ENCODE measurements around the gene MRPS27.
"Not testable (repeated sequence)": the region's sequence is repeated elsewhere in the genome, so short reads cannot be mapped to it uniquely, and the experiment has no call there.

The MRPS27 gene

DNA sequence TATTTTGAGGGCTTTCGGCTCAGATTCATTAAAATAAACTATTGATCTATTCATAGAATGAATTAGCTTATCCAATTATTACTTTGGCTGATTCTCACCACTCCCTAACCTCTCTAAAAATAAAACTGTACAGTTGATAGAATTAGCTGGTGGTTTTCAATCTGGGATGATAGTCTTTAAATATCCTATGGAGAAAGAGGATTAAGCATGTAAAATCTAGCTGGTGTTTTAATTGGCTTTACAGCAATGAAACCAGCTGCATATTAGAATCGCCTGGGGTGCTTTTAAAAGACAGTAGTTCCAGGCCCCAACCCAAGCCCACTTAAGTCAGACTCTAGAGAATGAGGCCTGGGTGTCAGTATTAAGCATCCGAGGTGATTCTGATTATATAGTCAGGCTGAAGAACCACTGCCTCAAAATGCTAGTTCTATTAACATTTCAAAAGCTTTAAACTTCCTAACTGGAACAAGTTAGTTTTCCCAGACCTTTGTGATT, 117.7 kb downstream of the MRPS27 start:
- DNase-seq (ENCODE audit: low spot score): no peak

DNA sequence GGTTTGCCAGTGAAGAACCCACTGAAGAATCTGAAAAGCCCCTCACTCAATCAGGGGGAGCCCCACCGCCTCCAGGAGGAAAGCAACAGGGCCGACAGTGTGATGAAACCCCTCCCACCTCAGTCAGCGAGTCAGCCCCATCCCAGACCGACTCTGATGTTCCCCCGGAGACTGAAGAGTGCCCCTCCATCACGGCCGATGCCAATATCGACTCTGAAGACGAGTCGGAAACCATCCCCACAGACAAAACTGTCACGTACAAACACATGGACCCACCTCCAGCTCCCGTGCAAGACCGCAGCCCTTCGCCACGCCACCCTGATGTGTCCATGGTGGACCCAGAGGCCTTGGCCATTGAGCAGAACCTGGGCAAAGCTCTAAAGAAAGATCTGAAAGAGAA, 120.4 kb downstream of the MRPS27 start:
- DNase-seq (ENCODE audit: low spot score): no peak

DNA sequence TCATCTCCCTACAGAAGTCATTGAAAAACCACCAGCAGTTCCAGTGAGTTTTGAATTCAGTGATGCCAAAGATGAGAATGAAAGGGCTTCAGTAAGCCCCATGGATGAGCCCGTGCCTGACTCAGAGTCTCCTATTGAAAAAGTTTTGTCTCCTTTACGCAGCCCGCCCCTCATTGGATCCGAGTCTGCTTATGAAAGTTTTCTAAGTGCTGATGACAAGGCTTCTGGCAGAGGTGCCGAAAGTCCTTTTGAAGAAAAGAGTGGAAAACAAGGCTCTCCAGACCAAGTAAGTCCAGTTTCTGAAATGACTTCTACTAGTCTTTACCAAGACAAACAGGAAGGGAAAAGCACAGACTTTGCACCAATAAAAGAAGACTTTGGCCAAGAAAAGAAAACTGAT, 122.6 kb downstream of the MRPS27 start:
- no peak for DNase-seq (ENCODE audit: low spot score)

DNA sequence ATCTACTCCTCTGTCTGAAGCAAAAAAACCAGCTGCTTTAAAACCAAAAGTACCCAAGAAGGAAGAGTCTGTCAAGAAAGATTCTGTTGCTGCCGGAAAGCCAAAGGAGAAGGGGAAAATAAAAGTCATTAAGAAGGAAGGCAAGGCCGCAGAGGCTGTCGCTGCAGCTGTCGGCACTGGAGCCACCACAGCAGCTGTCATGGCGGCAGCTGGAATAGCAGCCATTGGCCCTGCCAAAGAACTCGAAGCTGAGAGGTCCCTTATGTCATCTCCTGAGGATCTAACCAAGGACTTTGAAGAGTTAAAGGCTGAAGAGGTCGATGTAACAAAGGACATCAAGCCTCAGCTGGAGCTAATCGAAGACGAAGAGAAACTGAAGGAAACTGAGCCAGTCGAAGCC, 124.5 kb downstream of the MRPS27 start:
- DNase-seq (ENCODE audit: low spot score): no peak

DNA sequence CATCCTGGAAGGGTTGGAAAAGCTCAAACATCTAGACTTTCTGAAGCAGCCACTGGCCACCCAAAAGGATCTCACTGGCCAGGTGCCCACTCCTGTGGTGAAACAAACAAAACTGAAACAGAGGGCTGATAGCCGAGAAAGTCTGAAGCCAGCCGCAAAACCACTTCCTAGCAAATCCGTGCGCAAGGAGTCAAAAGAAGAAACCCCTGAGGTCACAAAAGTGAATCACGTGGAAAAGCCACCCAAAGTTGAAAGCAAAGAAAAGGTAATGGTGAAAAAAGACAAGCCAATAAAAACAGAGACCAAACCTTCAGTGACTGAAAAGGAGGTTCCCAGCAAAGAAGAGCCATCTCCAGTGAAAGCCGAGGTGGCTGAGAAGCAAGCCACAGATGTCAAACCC, 125.2 kb downstream of the MRPS27 start:
- DNase-seq (ENCODE audit: low spot score): peak; percentile 77

DNA sequence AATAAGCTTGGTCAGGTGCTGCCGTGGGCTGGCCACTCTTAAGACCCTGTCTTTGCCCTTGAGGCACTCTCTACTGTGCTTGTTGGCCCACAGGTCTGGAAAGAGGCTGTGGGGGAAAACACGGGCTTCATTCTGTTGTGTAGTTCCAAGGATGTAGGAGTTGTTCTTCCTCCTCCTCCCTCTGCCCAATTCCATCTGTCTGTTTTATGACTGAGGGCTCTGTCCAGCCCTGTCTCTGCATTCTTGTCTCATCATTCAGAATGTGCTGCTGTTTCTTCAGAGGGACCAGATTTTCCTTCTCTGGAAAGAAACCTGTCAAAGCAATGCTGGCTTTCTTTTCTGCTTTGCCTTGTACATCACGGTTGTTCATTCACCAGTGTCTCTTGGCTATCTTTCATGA, 128.6 kb downstream of the MRPS27 start:
- DNase-seq (ENCODE audit: low spot score): no peak

DNA sequence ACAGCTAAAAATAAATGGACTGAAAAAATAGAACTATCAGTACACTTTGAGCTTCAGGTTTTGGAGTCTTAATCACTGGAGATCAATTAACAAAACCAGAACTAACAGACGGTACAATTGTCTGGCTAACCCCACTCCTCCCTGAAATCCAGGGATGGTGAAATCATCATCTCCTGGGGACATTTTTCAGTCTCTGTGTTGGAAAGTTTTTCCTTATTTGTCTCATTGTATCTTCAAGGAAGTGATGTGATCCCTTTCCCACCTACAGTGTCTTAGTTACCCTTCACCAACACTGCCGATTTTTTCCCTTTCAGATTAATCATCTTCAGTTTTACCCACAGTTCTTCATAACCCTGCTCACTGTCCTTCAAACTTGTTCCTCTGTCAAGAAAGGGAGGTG, 130.9 kb downstream of the MRPS27 start:
- DNase-seq (ENCODE audit: low spot score): no peak

DNA sequence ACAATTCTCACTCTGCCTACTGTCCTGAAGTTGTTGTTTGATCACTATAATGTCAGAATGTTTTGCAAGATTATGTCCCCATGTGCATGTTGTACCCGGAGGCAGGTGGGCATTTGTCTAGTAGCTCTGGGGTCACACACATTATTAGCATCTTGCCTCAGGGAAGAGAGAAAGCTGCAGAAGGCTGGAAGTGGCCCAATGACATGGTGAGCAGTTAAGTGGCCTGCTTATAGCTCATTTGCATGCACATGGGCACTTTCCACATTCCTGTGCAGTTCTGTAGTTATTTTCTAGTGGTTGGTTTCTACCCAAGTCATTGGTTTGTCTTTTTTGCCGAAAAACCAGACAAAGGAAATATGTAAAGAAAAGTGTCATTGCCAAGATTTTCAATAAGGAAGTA, 131.9 kb downstream of the MRPS27 start:
- DNase-seq (ENCODE audit: low spot score): no peak

DNA sequence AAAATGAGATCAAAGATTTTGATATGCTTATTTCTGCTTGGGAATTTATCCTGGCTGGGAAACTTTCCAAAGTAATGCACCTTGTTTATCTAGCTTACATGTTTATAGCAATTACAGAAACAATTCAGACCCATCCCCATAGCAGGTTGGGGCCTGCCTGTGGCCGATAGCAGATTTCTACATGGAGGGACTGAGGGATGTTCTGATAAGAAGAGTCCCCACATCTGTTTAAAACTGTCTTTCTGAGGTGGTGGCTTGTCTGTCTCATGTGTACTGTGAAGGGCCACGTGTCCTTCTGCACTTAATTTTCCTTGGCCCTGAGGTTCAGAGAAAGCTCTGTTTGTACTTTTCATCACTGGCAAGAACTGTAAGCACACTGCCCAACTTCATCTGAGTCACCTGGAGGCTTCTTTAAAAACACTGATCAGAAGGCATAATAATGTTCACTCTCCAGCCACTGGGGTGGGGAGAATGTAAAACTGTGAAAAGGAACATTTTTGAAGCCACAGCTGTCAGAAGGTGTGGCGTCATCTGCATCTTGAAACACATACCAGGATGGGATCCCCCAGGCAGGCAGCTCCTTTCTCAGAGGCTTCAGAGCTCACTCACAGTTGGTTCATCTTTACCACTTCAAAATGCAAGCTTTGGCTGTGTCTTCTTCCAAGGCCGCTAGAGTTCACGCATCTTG, 132.5 kb downstream of the MRPS27 start:
- DNase-seq (ENCODE audit: low spot score): no peak

DNA sequence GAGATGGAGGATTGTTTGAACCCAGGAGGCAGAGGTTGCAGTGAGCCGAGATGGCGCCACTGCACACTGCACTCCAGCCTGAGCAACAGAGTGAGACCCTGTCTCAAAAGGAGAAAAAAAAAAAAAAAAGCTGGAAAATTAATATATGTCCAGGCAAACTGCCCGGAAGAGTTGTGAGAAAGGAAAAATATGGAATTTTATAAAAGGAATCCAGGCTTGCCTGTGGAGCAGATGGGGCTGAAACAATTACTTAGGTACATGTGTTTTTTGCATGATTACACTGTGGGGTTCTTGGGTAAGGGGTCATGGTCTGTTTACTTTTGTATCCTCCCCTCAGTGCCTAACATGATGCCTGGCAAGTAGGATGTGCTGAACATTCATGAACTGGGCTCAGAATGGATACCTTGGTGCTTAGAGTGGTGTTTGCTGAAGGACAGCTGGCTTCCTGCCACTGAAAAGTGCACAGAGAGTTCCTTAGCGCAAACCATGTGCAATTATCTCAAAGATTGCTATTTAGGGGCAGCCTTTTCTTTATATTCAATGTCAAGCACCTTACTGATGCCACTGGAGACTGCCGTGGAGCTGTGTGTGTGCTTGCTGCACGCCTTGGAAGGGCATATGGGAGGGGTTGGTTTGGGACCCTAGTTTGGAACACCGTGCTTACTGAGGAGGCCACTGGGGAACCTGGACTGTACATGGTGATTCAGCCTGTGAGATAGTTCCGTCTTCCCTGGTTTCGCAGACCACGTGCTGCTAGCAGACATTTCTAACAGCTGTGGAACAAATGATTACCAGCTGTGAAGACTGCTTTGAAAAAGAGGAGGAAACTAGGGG, 134.3 kb downstream of the MRPS27 start:
- DNase-seq (ENCODE audit: low spot score): no peak

DNA sequence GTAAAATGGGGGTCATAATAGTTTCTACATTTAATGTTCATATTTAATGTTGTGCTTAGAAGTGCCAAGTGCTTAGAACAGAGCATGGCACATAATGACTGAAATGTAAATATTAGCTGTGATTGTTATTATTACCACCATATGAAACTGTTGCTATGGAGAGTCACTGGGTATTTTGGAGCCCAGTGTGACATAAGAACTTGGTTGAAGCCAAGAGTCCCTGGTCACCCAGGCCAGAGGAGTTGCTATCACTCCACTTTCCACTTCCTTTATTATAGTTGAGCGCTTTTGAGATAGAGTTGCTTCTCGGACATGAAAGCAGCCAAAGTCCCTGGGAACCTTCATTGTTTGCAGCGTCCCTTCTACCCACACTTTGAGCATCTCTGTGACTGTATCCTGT, 135.6 kb downstream of the MRPS27 start:
- no peak for DNase-seq (ENCODE audit: low spot score)

DNA sequence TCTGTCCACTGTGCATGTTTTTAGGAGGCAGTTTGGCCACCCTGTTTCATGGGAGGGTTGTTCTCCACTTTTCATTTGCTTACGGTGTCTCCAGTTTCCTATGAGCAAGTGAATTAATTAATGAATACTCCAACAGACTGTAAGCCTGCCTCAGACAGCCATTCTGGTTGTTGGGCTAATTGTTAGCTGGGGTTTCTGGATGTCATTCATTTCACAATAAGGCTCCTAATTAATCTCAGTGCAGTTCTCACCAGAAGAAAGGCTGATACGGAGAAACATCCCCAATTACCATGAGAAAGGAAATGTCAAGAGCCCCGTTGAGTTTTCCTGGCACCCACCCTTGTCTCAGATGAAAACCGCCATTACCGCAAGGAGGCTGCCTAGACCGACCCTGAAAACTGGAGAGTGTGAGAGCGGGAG, 136.9 kb downstream of the MRPS27 start:
- DNase-seq (ENCODE audit: low spot score): no peak

DNA sequence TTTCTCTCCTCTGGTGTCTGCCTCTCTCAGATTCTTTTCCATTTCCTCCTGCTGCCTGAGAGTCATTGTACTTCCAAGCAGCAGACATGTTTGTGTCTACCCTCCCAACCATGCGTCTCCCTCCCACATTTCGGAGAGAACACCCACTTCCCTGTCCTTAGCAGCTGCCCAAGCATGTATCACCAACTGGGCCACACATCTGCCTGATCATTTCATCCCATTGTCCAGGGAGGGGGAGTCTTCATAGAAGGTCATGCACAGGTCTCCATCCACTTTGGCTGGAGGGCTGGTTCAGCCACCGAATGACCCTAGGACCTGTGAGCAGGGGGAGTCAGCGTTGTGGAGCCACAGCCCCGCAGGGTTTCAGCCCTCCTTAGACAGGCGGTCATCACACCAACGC, 137.4 kb downstream of the MRPS27 start:
- DNase-seq (ENCODE audit: low spot score): no peak

DNA sequence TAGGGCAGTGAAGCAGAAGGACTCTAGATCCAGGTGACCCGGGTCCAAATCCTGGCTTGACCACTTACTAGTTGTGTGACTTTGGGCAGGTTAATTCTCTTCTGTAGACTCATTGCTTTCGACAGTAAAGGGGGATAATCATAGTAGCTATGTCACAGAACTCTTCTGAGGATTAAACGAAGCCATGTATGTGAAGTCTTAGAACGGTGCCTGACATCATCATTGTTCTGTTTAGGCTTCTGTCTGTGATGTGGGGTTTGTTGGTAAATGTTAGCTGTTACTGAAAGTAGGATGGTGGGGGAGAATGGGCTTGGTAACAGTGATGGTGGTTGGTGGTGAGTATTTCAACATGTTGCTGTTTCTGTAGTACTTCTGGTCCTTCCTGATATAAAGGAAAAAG, 139.1 kb downstream of the MRPS27 start:
- DNase-seq (ENCODE audit: low spot score): no peak

DNA sequence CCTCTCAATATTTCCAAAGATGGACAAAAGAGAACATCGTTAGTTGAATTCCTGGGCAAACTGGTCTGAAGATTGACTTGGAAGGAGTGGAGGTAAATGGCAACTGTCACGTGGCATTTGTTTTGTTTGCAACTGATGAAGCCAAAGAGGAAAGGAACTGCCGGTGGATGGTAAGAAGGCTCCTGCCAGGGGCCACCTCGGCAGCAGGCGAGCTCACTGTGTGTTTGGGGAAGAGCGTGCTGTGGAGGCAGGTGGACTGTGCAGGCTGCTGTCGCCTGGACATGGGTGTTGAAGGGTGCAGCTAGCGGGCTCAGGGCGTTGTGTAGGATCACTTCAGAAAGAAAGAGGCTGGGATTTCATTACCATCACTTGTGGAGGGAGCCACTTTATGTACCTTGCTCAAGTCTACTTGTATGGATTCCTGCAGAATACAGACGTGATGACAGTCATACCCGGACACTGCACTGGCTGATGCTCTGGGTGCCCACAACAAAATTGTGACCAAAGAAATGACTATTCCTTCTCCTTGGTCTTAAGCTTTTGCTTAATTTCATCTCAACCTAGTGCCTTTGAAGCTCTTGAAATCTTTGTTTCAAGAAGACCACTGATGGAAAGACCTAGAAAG, 140.1 kb downstream of the MRPS27 start:
- DNase-seq (ENCODE audit: low spot score): no peak

DNA sequence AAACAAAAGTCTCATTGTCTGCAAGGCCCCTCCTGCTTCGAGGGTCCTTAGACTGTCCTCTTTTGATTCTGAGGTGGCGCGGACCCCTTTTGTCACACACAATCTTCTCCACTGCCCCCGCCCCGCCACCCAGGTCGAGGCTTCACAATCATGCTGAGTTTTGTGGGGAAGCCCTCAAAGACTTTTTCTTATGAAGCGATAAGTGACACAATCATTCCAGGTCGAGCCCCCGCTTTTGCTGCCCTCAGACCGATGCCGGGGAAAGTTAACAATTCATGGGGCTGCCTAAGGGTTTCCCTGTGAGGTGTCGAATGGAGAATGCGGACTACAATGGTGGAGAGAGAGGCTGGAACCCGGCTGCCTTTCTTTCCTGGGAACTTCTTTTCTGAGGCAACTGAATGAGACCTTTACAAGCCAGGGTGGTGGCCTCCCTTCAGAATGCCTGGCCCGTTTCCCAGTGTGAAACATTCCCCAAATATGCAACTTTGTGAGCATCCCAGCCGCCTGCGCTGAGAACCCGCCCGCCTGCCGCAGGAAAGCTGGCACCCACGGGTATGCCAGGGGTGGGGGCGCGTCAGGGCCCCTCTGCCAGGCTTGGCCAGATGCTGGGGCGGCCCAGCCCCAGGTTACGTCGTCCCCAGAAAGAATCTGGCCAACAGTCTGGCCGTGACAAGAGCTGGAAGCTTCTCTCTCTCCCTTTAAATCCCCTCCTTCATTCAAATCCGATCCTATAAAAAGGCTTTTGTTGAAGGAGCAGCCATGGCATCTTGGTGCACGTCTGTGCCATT, 140.8 kb downstream of the MRPS27 start:
- no peak for DNase-seq (ENCODE audit: low spot score)

DNA sequence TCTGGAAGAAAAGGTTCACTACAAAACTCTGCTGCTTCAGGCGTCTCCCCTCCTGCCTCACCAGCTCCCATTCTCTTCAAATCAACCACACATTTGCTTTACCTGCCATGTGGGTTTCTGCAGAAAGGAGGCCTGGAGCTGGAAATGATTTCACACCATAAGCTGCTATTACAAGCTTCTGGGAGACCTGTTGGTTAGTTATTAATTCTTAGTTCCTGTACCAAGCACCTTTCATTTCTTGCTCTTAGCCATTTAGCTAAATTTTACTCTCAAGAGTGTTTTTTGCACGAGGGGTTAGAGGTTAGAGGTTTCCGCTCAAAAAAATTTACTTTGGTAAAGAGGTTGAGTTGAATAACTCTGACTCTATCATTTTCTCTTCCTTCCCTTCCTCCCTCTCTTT, 142.5 kb downstream of the MRPS27 start:
- DNase-seq (ENCODE audit: low spot score): no peak

DNA sequence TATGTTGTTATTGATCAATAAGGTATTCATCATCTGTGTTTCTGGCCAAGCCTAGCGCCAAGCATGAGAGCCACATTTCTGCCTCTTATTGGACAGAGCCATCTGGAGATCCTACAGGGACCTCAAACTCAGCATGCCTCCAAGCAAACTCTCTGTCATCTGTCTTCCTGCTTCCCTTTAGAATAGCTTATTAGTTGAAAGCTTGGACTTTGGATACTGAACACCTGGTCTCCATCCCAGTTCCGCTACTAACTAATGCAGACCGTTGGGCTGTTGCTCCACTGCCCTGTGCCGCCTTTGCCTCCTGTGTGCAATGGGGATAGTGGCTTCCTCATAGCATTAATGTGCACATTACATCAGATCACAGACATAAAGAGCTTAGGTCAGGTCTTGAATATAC, 147.3 kb downstream of the MRPS27 start:
- no peak for DNase-seq (ENCODE audit: low spot score)

DNA sequence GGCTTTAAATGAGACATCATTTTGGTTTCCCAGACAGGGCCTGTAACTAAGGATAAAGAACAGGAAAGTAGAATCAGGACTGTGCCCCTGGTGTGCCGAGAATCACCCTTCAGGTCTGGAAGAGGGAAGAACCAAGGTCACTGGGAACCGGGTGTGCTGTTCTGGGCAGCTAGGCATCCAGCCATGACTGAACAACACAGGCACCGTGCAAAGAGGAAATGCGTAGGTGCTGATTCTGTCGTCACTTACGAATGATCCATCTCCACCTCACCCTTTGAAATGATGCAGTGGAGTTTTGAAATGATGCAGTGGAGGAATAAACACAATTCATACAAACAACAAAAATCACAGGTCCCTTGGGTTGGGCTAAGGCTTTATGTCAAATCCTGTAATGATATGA, 148.4 kb downstream of the MRPS27 start:
- DNase-seq (ENCODE audit: low spot score): peak; percentile 6

DNA sequence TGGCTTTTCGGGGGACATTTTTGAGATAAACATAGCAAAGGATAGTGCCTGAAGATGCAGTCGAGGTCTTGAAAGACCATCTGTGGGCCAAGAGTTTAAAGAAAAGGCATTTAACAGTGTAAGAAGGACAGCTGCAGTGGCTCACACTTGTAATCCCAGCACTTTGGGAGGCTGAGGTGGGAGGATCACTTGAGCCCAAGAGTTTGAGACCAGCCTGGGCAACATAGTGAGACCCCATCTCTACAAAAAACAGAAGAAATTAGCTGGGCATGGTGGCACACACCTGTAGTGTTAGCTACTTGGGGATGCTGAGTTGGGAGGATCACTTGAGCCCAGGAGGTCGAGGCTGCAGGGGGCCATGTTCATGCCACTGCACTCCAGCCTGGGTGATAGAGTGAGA, 148.9 kb downstream of the MRPS27 start:
- not testable (repeated sequence) for DNase-seq (ENCODE audit: low spot score)

DNA sequence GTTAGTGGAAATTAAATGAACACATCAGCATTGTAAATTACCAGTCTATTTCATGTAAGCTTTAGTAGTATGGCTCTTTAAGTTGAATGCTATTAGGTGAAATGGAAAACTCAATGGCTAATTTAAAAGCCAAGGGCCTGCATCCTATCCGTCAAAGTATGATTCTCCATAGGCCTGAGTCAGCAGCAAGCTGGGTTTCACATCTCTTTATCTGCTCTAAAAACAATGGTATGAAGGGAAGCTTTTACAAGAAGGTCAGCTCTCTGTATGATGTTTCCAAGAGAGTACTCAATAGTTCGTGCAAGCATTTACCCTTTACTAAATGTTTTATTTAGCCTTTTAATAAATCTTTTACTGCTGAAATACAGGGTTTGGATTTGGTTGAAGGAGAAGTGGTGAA, 149.9 kb downstream of the MRPS27 start:
- DNase-seq (ENCODE audit: low spot score): no peak
